T-helper 2 cell treated with Interferon-gamma antibody and Interleukin-4, amounts not matched to agents 5 μg/mL and 100 μg/mL, for 36 hours (primary cell): ENCODE measurements around the gene ZG16B.

Source experiments
- DNase-seq: peaks from one replicate; pipeline ENCODE4 v3.0.0; 2021; ENCODE audit warnings: low spot score
- H3K27ac Mint-ChIP-seq: one replicate; pipeline ENCODE4 v1.8.0; 2021; ENCODE audit warnings: mild to moderate bottlenecking, mixed read lengths
- H3K27me3 Mint-ChIP-seq: one replicate; pipeline ENCODE4 v1.8.0; 2021; ENCODE audit warnings: low read depth, mixed read lengths
- H3K36me3 Mint-ChIP-seq: one replicate; pipeline ENCODE4 v1.8.0; 2021; ENCODE audit warnings: low read depth, mixed read lengths
- H3K4me1 Mint-ChIP-seq: one replicate; pipeline ENCODE4 v1.8.0; 2021; ENCODE audit warnings: low read depth, mixed read lengths
- H3K4me3 Mint-ChIP-seq: one replicate; pipeline ENCODE4 v1.8.0; 2022; ENCODE audit warnings: mild to moderate bottlenecking, moderate library complexity, mixed read lengths
- H3K9me3 Mint-ChIP-seq: one replicate; pipeline ENCODE4 v1.8.0; 2021; ENCODE audit warnings: mixed read lengths

Gene ZG16B

DNA sequence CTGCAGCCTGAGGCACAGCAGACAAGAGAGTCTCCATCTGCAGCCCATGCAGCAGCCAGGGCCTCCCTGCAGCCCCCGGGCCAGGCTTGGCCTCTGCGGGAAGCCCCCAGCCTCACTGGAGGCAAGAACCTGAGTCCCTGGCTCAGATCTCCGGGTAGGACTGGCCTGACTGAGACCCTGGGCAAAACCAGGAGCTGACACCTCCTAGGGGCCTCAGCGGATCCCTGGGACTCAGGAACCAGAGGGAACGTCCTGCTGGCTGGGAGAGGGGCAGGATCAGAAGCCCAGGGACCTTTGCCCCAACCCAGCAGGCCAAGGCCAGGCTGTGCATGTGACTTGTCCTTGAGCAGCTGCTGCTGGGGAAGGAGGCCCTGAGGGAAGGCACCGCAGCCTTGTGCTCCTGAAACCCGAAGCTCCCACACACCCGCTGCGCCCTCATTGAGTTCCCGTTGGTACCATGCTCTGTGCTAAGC, 14.8 kb upstream of the ZG16B start:
- H3K4me1 Mint-ChIP-seq: no peaks in the 10 kb centered on the region
- no peak overlapping the region for H3K27ac Mint-ChIP-seq
- H3K4me3 Mint-ChIP-seq: no peak overlapping the region
- H3K27me3 Mint-ChIP-seq: peaks cover under 1% of the 10 kb centered on the region
- no peaks in the 10 kb centered on the region for H3K36me3 Mint-ChIP-seq
- DNase-seq: no peak
- H3K9me3 Mint-ChIP-seq: no peaks in the 10 kb centered on the region

DNA sequence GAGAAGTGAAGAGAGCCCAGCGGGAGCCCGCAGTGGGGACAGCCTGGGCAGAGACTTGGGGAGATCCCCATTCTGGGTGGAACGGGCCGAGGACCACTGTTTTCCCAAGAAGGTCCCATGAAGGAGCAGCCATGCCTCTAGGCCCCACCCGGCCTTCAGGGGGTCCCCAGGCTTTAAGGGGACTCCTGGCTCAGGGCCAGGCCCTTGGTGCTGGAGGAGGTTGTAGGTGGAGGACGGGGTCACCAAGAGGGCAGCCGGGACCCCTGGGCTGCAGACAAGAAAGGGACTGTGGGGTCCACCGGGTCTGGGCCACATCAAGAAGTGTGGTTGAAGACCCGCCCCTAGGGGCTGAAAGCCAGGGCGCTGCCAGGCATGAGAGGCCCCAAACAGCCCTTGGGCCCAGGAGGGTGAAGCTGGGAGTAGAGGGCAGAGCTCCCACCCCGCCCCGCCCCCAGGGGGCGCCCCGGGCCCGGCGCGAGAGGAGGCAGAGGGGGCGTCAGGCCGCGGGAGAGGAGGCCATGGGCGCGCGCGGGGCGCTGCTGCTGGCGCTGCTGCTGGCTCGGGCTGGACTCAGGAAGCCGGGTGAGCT, 13.3 kb upstream of the ZG16B start, which contains the start of gene PRSS21:
TSS of gene PRSS21 (plus strand) at position 487 of the 589 bp plus-strand sequence. CDS start at position 519, 32 bp downstream.
- Mint-ChIP-seq H3K4me3 (no peak within 1 kb of the TSS), H3K27me3 (no peaks in the 10 kb centered on the region), H3K4me1 (no peaks in the 10 kb centered on the region), H3K9me3 (no peaks in the 10 kb centered on the region), H3K27ac (no peak within 1 kb of the TSS), H3K36me3 (no peaks in the 10 kb centered on the region)
- DNase-seq: no peak

DNA sequence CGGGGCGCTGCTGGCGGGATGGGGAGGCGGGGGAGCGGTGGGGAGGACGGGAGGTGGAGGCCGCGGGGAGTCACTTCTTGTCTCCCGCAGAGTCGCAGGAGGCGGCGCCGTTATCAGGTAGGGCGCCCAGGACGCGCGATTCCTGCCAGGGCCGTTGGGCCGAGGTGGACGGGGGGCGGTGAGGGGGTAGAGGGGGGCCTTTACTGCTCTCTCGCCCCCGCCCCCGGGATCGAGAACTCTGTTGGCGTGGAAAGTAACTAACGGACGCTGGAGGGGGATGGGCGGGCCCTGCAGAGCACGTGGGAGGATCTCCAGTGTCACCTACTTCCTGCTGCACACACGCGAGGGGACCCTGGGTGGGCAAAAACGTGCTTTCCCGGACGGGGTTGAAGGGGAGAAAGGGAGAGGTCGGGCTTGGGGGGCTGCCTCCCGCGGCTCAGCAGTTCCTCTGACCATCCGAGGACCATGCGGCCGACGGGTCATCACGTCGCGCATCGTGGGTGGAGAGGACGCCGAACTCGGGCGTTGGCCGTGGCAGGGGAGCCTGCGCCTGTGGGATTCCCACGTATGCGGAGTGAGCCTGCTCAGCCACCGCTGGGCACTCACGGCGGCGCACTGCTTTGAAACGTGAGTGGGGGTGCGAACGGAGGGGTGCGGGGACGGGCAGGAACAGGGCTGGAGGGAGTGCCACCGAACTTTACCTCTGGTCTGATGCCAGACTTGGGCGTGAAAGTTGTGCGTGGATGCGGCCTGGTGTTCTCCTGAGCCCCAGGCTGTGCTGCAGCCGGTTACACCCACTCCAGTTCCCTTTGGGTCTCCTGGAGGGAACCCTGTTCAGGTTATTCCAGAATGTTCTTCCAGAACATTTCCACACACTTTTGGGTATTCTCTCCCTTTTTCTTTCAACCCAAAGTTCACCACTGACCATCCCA, 12.5 kb upstream of the ZG16B start:
- Mint-ChIP-seq H3K27ac (no peak overlapping the region), H3K9me3 (no peaks in the 10 kb centered on the region), H3K4me1 (no peaks in the 10 kb centered on the region), H3K27me3 (no peaks in the 10 kb centered on the region), H3K36me3 (no peaks in the 10 kb centered on the region), H3K4me3 (no peak overlapping the region)
- DNase-seq: no peak

DNA sequence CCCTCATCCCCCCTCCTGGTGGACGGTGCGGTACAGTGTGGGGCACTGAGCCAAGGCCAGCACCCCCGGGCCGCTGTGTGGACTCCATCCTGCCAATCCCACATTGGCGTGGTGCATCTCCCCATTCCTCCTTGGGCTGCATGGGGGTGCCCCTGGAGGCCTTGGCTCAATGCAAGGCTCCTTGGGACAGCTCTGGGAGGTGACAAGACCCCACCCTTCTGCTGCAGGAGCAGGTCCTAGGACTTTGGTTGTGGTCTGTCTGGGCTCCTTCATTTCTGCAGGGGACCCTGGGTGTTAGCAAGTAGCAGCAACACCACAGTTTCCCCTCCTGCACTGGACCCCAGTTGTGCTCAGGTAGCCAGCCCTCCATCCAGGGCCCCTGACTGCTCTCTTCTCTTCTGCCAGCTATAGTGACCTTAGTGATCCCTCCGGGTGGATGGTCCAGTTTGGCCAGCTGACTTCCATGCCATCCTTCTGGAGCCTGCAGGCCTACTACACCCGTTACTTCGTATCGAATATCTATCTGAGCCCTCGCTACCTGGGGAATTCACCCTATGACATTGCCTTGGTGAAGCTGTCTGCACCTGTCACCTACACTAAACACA, 11.7 kb upstream of the ZG16B start:
- H3K4me3 Mint-ChIP-seq: no peak overlapping the region

DNA sequence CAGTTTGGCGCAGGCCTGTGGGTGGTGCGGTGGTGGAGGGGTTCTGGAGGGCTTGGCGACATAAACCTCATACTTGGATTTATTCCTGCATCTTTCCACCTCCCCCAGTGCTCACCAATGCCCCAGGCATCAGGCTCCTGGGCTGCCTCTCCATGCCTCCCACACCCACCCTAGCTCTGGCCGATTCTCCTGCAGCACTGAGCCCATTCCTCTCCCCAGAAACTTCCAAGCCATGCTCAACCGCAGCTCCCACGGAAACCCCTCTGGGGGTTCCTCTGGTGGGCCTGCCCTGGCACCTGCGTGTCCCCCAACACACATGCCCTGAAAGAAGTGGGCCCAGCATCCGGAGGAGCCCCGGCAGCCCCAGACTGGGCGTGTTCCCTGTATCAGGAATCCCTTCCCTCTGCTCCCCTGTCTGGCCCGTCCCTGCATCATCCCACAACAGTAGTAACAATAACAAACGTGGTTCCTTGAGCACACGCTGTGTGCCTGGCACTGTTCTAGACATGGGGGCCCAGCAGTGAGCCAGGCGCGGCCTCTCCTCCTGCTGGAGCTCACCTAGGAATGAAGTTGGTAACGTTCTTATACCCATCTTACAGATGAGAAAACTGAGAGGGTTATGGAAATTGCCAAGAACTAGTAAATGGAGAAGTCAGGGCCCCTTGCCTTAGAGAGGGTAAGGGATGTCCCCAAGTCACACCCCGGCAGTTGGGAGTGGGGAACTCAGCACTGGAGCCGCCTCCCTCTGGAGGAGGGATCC, 10.7 kb upstream of the ZG16B start:
- no peak overlapping the region for H3K4me3 Mint-ChIP-seq
- H3K9me3 Mint-ChIP-seq: no peaks in the 10 kb centered on the region
- no peaks in the 10 kb centered on the region for H3K4me1 Mint-ChIP-seq
- no peak for DNase-seq
- H3K36me3 Mint-ChIP-seq: no peaks in the 10 kb centered on the region
- H3K27ac Mint-ChIP-seq: no peak overlapping the region
- no peaks in the 10 kb centered on the region for H3K27me3 Mint-ChIP-seq

More for the DNA sequence above, 11.7 kb upstream of the ZG16B start:
- DNase-seq: no peak
- Mint-ChIP-seq H3K4me1 (no peaks in the 10 kb centered on the region), H3K27me3 (no peaks in the 10 kb centered on the region), H3K27ac (no peak overlapping the region), H3K36me3 (no peaks in the 10 kb centered on the region), H3K9me3 (no peaks in the 10 kb centered on the region)

DNA sequence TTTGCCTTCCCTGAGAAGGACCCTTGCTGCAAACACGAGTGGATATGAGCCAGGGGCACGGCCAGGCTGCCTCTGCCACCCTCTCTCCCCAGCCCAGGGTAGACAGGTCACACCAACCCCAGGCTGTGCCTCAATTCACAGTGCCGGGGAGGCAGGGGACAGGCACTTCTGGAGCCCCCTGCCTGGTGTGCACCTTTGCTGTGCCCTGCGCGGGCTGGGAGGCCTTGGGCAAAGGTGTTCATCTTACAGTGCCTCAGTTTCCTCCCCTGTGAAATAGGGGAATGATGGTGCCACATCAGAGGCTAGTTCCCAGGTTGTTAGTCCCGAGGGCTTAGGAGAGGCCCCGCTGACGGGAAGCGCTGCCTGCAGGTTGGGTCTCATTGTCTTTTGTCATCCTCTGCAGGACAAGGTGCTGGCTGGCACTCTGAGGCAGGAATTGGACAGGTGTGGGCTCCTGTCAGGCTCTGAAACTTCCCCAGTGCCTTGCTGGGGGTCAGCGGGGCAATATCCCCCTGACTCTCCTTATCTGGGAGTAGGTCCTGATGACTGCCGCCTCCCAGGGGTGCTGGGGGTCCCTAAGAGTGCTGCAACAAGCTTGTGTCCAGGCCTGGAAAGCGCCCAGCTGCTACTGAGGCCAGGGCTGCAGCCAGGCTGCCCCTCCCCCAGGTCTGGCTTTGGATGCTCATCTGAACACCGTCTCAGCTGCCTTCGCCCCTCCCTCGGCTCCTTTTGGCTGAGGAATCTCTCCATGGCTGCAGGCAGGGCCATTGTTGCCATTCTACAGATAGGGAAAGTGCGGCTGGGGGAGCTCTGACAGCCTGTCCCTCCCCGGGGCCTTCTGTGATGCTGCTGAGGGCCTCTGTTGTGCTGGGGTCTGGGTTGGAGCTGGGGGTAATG, 9.9 kb upstream of the ZG16B start:
- Mint-ChIP-seq H3K27ac (no peak overlapping the region), H3K4me3 (no peak overlapping the region), H3K27me3 (no peaks in the 10 kb centered on the region), H3K36me3 (no peaks in the 10 kb centered on the region), H3K4me1 (no peaks in the 10 kb centered on the region), H3K9me3 (no peaks in the 10 kb centered on the region)
- DNase-seq: no peak

DNA sequence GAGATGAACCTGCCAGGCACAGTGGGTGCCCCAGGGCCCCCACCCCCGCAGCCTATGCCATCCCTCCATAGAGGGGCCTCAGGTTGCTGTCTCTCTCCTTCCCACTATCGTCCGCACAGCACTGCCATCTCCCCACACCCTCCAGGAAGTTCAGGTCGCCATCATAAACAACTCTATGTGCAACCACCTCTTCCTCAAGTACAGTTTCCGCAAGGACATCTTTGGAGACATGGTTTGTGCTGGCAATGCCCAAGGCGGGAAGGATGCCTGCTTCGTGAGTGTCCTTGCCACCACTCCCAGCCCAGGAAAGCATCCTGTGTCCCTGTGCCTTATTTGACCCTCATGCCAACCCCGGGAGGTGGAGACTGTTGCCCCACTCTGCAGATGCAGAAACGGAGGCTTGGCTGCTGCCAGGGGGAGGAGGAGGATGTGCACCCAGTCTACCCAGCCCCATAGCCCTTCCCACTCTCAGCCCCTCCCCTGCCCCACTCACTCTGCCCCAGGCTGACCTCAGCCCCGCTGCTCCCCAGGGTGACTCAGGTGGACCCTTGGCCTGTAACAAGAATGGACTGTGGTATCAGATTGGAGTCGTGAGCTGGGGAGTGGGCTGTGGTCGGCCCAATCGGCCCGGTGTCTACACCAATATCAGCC, 9.1 kb upstream of the ZG16B start:
- Mint-ChIP-seq H3K9me3 (no peaks in the 10 kb centered on the region), H3K36me3 (no peaks in the 10 kb centered on the region), H3K27me3 (no peaks in the 10 kb centered on the region), H3K27ac (no peak overlapping the region), H3K4me1 (no peaks in the 10 kb centered on the region), H3K4me3 (no peak overlapping the region)
- no peak for DNase-seq

DNA sequence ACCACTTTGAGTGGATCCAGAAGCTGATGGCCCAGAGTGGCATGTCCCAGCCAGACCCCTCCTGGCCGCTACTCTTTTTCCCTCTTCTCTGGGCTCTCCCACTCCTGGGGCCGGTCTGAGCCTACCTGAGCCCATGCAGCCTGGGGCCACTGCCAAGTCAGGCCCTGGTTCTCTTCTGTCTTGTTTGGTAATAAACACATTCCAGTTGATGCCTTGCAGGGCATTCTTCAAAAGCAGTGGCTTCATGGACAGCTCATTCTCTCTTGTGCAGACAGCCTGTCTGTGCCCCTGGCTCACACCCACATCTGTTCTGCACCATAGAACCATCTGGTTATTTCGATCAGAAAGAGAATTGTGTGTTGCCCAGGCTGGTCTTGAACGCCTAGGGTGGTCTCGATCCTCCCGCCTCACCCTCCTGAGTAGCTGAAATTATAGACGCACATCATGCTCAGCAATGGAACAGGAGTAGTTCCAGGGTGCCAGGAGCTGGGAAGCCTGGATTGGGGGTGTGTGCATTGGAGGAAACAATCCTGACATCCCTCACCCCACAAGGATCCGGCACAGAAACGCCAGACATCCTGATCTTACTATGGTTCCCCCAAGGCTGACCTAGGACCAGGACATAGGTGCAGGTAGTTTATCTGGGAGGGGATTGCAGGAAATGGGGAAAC, 8.5 kb upstream of the ZG16B start:
- no peaks in the 10 kb centered on the region for H3K9me3 Mint-ChIP-seq
- no peaks in the 10 kb centered on the region for H3K4me1 Mint-ChIP-seq
- H3K4me3 Mint-ChIP-seq: no peak overlapping the region
- DNase-seq: no peak
- H3K27ac Mint-ChIP-seq: no peak overlapping the region
- H3K27me3 Mint-ChIP-seq: no peaks in the 10 kb centered on the region
- H3K36me3 Mint-ChIP-seq: no peaks in the 10 kb centered on the region

DNA sequence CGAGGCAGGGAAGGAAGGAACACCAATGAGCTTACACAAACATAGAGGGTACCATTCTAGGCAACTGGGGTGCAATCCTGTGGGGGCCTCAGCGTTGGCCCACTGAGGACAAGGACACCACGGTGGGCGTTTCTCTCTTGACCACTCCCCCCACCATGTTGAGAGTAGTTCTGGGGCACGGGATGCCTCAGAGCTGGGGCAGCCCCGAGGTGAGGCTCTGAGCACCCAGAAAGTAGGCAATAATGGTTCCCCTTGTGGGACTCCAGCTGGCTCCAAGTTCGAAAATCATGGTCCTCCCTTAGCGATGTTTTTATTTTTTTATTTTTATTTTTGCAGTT, 8.0 kb upstream of the ZG16B start:
- H3K36me3 Mint-ChIP-seq: no peaks in the 10 kb centered on the region
- DNase-seq: no peak
- no peak overlapping the region for H3K4me3 Mint-ChIP-seq
- H3K4me1 Mint-ChIP-seq: no peaks in the 10 kb centered on the region
- no peaks in the 10 kb centered on the region for H3K9me3 Mint-ChIP-seq
- H3K27ac Mint-ChIP-seq: no peak overlapping the region
- no peaks in the 10 kb centered on the region for H3K27me3 Mint-ChIP-seq

DNA sequence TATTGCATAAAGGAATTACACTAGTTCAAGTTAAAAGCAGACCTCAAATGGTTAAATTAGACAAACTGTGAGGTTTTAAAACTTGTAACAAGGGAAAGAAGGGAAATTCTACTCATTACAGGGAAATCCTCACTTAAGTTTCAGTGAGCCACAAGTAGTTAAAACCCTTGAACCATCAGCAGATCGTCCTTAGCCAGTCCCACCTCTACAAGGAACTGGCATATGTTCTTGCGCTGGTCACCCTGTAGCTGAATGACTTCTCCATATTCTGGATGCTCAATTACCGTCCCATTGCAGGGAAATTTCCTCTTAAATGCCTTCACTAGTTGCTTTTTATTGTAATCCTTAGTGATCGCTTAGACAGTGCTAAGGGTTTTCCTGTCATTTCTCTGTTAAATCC, 7.6 kb upstream of the ZG16B start:
- no peak for DNase-seq
- Mint-ChIP-seq H3K27me3 (no peaks in the 10 kb centered on the region), H3K4me1 (no peaks in the 10 kb centered on the region), H3K36me3 (no peaks in the 10 kb centered on the region), H3K9me3 (no peaks in the 10 kb centered on the region), H3K27ac (no peak overlapping the region), H3K4me3 (no peak overlapping the region)

DNA sequence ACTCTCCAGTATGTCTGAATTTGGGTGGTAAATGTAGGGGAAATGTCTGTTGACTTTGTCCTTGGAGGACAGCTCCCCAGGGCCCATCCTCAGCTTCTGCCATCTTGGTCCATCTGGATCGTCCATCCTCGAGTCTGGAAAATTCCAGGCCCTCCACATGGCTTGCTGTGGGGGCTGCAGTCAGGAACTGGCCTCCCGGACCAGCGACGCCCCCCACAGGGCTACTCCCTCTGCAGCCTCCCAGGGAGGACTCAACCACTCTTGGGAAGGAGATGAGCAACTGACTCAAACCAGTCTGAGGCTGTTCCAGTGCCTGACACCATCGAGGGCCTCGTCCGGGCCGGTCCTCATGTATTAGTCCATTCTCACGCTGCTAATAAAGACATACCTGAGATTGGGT, 5.5 kb upstream of the ZG16B start:
- Mint-ChIP-seq H3K4me3 (no peak overlapping the region), H3K27ac (no peak overlapping the region)

DNA sequence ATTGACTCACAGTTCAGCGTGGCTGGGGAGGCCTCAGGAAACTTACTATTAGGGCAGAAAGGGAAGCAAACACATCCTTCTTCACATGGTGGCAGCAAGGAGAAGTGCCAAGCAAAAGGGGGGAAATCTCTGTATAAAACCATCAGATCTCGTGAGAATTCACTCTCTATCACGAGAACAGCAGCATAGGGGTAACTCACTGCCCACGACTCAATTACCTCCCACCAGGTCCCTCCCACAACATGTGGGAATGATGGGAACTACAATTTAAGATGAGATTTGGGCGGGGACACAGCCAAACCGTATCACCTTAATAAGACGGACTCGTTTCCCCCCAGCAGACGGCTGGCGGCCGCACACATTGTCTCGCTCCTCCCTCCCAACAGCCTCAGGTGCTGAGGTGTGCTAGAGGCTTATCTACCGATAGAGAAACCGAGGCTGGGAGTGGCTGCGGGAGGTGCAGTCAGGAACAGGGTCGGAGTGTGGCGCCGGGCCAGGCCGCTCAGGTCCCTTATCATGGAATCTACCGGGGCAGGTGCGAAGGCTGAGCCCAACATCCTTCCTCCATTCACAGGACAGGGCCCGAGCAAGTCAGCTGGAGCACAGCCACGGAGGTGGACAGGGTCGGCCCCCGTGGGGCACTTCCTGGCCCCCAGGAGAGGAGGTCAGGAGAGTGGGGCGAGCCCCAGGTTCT, 4.9 kb upstream of the ZG16B start:
- Mint-ChIP-seq H3K36me3 (no peaks in the 10 kb centered on the region), H3K4me1 (no peaks in the 10 kb centered on the region), H3K27ac (no peak overlapping the region), H3K27me3 (no peaks in the 10 kb centered on the region), H3K9me3 (no peaks in the 10 kb centered on the region), H3K4me3 (no peak overlapping the region)
- no peak for DNase-seq

More for the DNA sequence above, 5.5 kb upstream of the ZG16B start:
- Mint-ChIP-seq H3K4me1 (no peaks in the 10 kb centered on the region), H3K9me3 (no peaks in the 10 kb centered on the region), H3K27me3 (no peaks in the 10 kb centered on the region), H3K36me3 (no peaks in the 10 kb centered on the region)
- no peak for DNase-seq
